Gastrocnemius medialis (tissue), 4 donors: ENCODE measurements around the gene SPNS2. TPM values are rescaled to one million over a fixed set of nuclear protein-coding genes. Genes with fewer than 3 reads are reported as not detected.

Experiments used
- ATAC-seq, 2 donors: fragments of 150-250 bp; one replicate each; pipeline ENCODE4 v1.9.1; 2016
- DNase-seq, 2 donors: peaks; one replicate each; pipeline ENCODE4 v3.0.0-alpha.2; 2019
- H3K27ac ChIP-seq, 4 donors: fragments of 200-600 bp; sonication (generic); 1 replicate in 1 of 4; 2 replicates in 3 of 4; pipeline ENCODE4 v1.5.1; 2016 to 2018; ENCODE audit warnings: mild to moderate bottlenecking in 2 of 4, moderate library complexity in 1 of 4
- H3K27me3 ChIP-seq, 3 donors: fragments of 200-600 bp; sonication (generic) in 2 of 3; 1 replicate in 1 of 3; 2 replicates in 2 of 3; pipeline versions ENCODE4 v1.5.1 to v1.6.0; 2016 to 2019; ENCODE audit warnings: mild to moderate bottlenecking in 1 of 3, moderate library complexity in 1 of 3
- H3K36me3 ChIP-seq, 2 donors: fragments of 200-600 bp; sonication (generic) in 1 of 2; one replicate each; pipeline ENCODE4 v1.5.1; 2017 to 2018
- H3K4me1 ChIP-seq, 2 donors: fragments of 200-600 bp; sonication (generic) in 1 of 2; one replicate each; pipeline ENCODE4 v1.5.1; 2016 to 2017; ENCODE audit warnings: mild to moderate bottlenecking in 2 of 2
- H3K4me3 ChIP-seq, 4 donors: fragments of 200-600 bp; sonication (generic) in 3 of 4; 1 replicate in 1 of 4; 2 replicates in 3 of 4; pipeline ENCODE4 v1.5.1; 2016 to 2019; ENCODE audit warnings: mild to moderate bottlenecking in 2 of 4
- H3K9me3 ChIP-seq, 3 donors: fragments of 200-600 bp; sonication (generic) in 2 of 3; 1 replicate in 1 of 3; 2 replicates in 2 of 3; pipeline ENCODE4 v1.5.1; 2016 to 2019
- POLR2A ChIP-seq, 2 donors: fragments of 450-650 bp; IDR thresholded peaks; one replicate each; pipeline ENCODE4 v1.6.1; 2017; ENCODE audit warnings: antibody characterized with exemption in 2 of 2, mild to moderate bottlenecking in 2 of 2, moderate library complexity in 2 of 2
- in situ Hi-C, 4 donors: fragments of 200-750 bp; cut with MboI; loops; one replicate each; pipeline versions ENCODE4 v1.15.0 to v1.8.0; 2017; ENCODE audit warnings: low sequenced_read_pairs in 4 of 4
- intact Hi-C: fragments of 100-400 bp; cut with DNase I; formaldehyde crosslinking; loops from one replicate; pipeline ENCODE4 v1.15.1; 2023; ENCODE audit warnings: low total_unique reads
- total RNA-seq, 4 donors: library from RNA; depleted of rRNA; stranded (reverse); fragments of >200 nt; gene quantifications; one replicate each; pipeline versions ENCODE4 v1.1.0 to v1.2.3, GENCODE V29; 2016
- TF ChIP-seq, protein P1 (sequence below), 5 experiments: fragments of 450-650 bp in 3 of 5; fragments of 200-600 bp in 2 of 5; sonication (generic) in 2 of 5; IDR thresholded peaks in 4 of 5; conservative IDR thresholded peaks in 1 of 5; 1 replicate in 4 of 5; 2 replicates in 1 of 5; pipeline ENCODE4 v1.5.1; 2016 to 2019; ENCODE audit warnings: antibody characterized with exemption in 5 of 5, mild to moderate bottlenecking in 3 of 5, moderate library complexity in 3 of 5

SPNS2 gene
- 1 to 10 TPM; 2.7 to 6.2 (median 4.2) TPM for total RNA-seq

- in situ Hi-C loops: no loop called here
Observed at GRCh38 chr17:4498461-4499397, at the start of gene SPNS2. SPNS2 (plus strand) TSS chr17:4498881; CDS start chr17:4499048, 167 bp downstream.

GRCh38 chr17:4449736-4450135 is 48.9 kb upstream of the SPNS2 start:
- TF ChIP-seq, protein P1, sequence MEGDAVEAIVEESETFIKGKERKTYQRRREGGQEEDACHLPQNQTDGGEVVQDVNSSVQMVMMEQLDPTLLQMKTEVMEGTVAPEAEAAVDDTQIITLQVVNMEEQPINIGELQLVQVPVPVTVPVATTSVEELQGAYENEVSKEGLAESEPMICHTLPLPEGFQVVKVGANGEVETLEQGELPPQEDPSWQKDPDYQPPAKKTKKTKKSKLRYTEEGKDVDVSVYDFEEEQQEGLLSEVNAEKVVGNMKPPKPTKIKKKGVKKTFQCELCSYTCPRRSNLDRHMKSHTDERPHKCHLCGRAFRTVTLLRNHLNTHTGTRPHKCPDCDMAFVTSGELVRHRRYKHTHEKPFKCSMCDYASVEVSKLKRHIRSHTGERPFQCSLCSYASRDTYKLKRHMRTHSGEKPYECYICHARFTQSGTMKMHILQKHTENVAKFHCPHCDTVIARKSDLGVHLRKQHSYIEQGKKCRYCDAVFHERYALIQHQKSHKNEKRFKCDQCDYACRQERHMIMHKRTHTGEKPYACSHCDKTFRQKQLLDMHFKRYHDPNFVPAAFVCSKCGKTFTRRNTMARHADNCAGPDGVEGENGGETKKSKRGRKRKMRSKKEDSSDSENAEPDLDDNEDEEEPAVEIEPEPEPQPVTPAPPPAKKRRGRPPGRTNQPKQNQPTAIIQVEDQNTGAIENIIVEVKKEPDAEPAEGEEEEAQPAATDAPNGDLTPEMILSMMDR (IDR thresholded peaks at IDR 0.05 in 4 of 5, conservative IDR thresholded peaks at IDR 0.05 in 1 of 5): no peak
- no peak for TF ChIP-seq POLR2A (IDR thresholded peaks at IDR 0.05)
- H3K36me3 ChIP-seq: no peaks in the 10 kb centered on the region
- no peaks in the 10 kb centered on the region for H3K9me3 ChIP-seq
- H3K27ac ChIP-seq: no peak overlapping the region
- ATAC-seq: no peak
- intact Hi-C loops: no loop called here
- H3K4me3 ChIP-seq: no peak overlapping the region
- H3K4me1 ChIP-seq: no peaks in the 10 kb centered on the region
- in situ Hi-C loops: loop anchor here in 2 of 4 donors (25.0 kb wide), 2 partner anchors 113 to 188 kb away; partner anchors contain the start of genes ALOX15 (in 2 of the 2), GGT6 (in 1 of the 2) and MYBBP1A (in 1 of the 2)
- no peak for DNase-seq
- no peaks in the 10 kb centered on the region for H3K27me3 ChIP-seq

More at GRCh38 chr17:4498461-4499397, at the start of gene SPNS2:
- Histone ChIP-seq H3K9me3 (no peaks in the 10 kb centered on the region), H3K36me3 (no peaks in the 10 kb centered on the region), H3K4me3 (peak within 1 kb of the TSS; percentile 49 to 63 (median 54)), H3K27ac (peak within 1 kb of the TSS; percentile 51 to 66 (median 60)), H3K27me3 (peaks cover 23 to 27% (median 25%) of the 10 kb centered on the region in 3 donors), H3K4me1 (peaks cover 10 to 15% of the 10 kb centered on the region in 2 donors)
- intact Hi-C loops: loop anchor here (10.0 kb wide), 1 partner anchor 74 kb away; no protein-coding TSS in a partner anchor
- TF ChIP-seq, protein P1 (IDR thresholded peaks at IDR 0.05 in 4 of 5, conservative IDR thresholded peaks at IDR 0.05 in 1 of 5): no peak
- peak; percentile 25 to 48 for TF ChIP-seq POLR2A (IDR thresholded peaks at IDR 0.05)
- ATAC-seq (peak; percentile 87 to 88), DNase-seq (peak; percentile 14 to 39)

GRCh38 chr17:4450710-4451316 is 47.9 kb upstream of the SPNS2 start:
- H3K36me3 ChIP-seq: no peaks in the 10 kb centered on the region
- ATAC-seq (no peak), DNase-seq (no peak)
- no peaks in the 10 kb centered on the region for H3K9me3 ChIP-seq
- no peak for TF ChIP-seq POLR2A (IDR thresholded peaks at IDR 0.05)
- TF ChIP-seq, protein P1 (IDR thresholded peaks at IDR 0.05 in 4 of 5, conservative IDR thresholded peaks at IDR 0.05 in 1 of 5): no peak
- intact Hi-C loops (no loop called here), in situ Hi-C loops (loop anchor here in 1 of 4 donors (25.0 kb wide), 1 partner anchor 111 kb away; the partner anchor contains the start of genes GGT6 and MYBBP1A)
- no peak overlapping the region for H3K27ac ChIP-seq
- H3K4me1 ChIP-seq: no peaks in the 10 kb centered on the region
- no peak overlapping the region for H3K4me3 ChIP-seq
- no peaks in the 10 kb centered on the region for H3K27me3 ChIP-seq

DNA sequence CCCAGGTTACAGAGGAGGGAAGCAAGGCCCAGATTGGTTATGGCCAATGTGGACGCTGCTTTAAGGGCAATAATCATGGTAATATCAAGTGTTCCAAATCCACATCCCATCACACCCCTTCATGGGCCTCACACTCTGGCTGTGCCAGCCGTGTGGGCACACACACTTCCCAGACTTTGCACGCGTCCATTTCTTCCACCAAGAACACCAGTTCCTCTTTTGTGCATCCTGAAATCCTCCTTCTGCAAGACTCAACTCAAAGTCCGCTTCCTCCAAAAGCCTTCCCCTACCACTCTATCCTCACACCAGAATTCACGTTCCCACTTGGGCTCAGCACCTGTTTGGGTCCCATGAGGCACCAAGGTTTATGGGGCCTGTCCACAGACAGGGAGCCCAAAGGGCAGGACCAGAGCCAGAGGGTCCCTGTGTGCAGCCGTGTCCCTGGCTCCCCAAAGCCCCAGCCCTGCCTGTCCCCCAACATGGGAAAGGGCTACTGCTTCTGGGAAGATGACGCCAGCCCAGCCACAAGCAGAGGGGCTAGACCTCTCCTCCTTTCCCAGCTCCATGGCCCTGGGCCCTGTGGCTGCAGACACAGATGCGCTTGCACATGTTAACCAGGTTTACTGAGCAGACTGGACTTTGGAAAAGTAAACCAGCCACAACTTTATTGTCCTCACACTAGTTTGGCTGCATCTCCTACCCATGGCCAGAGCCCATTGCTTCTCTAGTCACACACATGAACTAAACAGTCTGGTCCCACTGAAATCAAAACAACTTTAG is 44.7 kb upstream of the SPNS2 start:
- Histone ChIP-seq H3K27me3 (no peaks in the 10 kb centered on the region), H3K9me3 (no peaks in the 10 kb centered on the region), H3K4me1 (no peaks in the 10 kb centered on the region), H3K36me3 (no peaks in the 10 kb centered on the region), H3K4me3 (no peak overlapping the region), H3K27ac (no peak overlapping the region)
- ATAC-seq: no peak
- DNase-seq: no peak
- no peak for TF ChIP-seq POLR2A (IDR thresholded peaks at IDR 0.05)
- TF ChIP-seq, protein P1 (IDR thresholded peaks at IDR 0.05 in 4 of 5, conservative IDR thresholded peaks at IDR 0.05 in 1 of 5): no peak
- in situ Hi-C loops (loop anchor here in 1 of 4 donors (25.0 kb wide), 1 partner anchor 108 kb away; the partner anchor contains the start of genes GGT6 and MYBBP1A), intact Hi-C loops (no loop called here)
